DMS 273 (cell line): Measurements from ENCODE around the gene DNM2.
"Not testable (repeated sequence)": the region's sequence is repeated elsewhere in the genome, so short reads cannot be mapped to it uniquely, and the experiment has no call there.

Source experiments
- DNase-seq: peaks from one replicate; lab custom pipeline; 2025; ENCODE audit not compliant: unreplicated experiment; lab: John Stamatoyannopoulos, UW

DNM2 gene

DNA sequence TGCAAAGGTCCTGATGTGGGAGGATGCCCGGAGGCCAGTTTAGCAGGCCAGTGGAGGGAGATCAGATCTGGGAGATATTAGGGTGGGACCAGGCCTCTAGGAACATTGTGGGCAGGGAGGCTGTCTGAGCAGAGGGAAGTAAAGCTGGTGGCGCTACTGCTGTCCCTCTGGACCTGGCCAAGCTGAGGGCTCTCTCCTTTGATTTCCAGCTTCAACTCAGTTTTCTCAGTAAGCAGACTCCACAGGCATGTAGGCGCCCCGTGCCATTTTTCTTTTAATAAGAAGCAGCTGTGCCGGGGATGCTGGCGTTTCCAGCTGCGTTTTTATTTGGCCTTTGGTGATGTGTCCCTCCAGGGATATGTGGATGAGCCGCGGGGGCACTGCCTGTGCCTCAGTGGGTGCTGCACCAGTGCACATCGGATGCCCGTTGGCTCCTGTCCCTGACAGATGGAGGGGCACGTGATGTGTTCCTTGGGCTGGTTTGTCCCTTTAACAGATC, 6.7 kb downstream of the DNM2 start:
- no peak for DNase-seq

DNA sequence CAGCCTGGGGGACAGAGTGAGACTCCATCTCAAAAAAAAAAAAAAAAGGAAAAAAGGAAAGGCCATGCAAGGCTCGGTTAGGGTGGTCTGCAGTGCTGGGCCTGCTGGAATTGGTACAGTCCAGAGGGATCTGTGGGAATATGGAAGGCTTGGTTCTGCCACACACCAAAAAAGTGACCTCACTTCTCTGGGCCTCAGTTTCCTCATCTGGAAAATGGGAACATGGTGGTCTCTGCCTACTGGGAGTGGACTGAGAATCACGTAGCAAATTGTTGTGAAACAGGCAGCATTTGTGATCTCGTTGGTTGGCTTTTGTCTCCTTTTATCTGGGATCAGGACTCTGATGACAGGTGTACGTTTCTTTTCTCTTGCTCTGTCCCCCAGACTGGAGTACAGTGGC, 7.5 kb downstream of the DNM2 start:
- no peak for DNase-seq

DNA sequence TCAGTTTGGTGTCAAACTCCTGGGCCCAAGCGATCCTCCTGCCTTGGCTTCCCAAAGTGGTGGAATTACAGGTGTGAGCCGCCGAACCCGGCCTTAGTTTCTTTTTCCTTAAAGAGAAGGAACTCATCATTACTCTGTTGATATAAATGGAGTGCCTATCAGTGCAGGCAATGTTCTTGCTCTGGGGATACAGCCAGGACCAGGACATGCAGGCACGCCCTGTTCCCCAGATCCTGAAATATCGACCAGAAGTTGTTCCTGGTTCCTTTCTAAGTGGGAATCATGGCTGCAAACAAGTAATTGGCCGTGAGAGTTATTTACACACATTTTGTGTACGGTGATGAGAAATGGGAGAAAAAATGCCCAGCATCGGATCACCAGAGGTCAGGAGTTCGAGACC, 8.4 kb downstream of the DNM2 start:
- no peak for DNase-seq

DNA sequence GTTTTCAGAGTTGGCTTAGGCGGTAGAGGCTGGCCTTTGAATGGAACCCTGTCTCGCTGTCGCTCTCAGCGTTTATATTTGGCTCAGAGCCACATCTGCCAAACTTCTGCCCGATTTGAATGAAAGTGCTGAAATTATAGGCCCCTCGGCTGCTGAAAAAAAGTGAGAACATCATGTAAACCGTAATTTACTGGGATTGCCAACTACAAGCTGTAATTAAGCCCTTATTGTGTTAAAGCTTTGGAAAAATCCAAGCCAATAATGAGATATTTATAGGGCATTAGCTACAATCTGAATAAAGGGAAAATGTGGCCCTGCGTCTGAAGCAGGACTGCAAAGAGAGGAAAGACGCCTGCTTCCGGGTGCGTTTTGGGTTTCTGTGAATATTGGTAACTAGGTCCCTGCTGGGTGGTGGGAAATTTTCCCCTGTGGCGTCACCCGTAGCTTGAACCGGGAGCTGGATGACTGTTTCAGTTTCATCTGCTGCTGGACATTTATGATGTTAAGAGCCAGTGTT, 9.9 kb downstream of the DNM2 start:
- DNase-seq: no peak

DNA sequence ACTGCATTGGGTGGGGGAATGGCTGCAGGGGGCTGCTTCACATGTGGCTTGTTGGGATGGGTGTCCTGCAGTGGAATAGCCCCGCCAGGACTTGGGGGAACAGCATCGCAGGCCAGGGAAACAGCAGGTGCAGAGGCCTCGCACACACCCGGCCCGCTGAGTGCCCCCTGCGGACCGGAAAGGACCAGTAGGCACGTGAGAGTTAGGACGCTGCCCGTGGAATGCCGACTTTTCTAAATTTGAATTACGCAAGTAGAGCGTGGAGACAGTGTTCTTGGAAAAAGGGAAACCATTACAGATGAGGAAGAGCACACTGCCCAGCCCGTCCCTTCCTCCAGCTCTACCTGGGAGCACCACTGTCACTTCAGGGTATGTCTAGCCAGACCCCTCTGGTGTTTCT, 11.5 kb downstream of the DNM2 start:
- DNase-seq: no peak

DNA sequence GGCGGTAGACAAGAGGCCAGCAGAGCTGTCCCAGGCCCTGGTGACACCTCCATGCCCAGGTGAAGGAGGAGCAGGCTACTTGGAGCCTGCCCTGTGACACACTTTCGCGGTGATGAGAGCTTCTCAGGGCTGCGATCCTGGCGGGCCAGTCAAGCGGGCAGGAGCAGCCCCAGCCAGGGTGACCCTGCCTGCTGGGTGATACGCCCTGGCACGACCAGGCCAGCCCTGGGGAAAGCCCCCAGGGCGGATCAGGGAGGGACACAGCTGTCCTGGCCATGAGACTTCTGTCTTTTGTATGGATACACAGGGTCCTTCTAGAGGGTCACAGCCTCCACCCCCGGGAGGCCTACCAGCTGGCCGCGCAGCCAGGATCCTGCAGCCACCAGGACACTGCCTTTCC, 13.1 kb downstream of the DNM2 start:
- no peak for DNase-seq

DNA sequence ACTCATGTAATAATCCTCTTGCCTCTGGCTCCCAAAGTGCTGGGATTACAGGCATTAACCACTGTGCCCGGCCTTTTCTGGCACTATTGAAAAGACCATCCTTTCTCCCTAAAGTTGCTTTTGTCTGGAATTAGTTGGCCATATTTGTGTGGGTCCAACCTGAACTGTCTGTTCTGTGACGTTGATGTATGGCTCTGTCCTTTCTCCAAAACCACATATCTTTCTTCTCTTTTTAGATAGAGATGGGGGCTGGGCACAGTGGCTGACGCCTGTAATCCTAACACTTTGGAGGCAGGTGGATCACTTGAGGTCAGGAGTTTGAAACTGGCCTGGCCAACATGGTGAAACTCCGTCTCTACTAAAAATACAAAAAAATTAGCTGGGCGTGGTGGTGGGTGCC, 17.9 kb downstream of the DNM2 start:
- no peak for DNase-seq

DNA sequence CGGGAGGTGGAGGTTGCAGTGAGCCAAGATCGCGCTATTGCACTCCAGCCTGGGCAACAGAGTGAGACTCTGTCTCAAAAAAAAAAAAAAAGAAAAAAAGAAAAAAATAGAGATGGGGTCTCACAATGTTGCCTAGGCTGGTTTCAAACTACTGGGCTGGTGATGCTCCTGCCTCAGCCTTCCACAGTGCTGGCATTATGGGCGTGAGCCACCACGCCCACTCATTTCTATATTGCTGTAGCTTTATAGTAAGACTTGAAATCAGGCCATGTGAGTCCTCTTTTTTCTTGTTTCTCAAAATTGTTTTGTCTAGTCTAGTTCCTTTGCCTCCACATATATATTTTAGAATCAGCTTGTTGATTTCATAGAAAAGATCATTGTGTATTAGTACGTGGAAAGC, 18.3 kb downstream of the DNM2 start:
- DNase-seq: no peak

DNA sequence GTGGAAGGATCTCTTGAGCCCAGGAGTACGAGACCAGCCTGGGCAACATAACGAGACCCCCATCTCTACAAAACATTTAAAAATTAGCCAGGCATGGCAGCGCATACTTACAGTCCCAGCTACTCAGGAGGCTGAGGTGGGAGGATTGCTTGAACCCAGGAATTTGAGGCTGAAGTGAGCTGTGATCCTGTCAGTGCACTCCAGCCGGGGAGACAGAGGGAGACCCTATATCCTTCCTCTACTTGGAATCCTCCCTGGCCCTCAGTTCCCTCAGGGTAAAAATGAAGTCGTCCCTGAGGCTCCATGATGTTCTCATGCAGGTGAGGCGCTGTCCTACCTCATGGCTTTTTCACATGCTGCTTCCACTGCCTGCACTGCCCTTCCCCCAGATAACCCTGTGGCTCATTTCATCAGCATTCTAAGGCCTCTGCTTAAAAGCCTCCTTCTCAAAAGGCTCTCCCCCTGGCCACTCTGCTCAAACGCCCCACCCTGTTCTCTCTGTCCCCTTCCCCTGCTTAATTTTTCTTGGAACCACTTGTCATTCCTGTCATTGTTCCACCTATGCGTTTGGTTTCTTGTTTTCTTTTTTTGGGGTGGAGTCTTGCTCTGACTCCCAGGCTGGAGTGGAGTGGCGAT, 19.2 kb downstream of the DNM2 start:
- no peak for DNase-seq

DNA sequence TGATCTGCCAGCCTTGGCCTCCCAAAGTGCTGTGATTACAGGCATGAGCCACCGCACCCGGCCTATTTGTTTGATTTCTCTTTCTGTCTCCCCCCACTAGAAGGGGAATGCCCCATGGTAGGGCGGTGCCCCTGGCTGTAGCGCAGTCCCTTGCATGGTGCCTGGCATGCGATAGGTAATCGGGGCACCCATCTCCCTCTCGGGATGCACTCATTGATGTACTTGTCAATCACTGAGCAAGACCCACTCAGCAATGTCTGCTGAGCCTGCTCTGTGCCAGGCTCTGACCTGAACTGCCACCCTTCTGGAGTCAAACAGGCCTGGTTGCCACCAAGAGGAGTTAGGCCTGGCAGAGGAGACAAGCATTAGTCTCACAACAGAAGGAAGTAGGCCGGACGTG, 19.8 kb downstream of the DNM2 start:
- DNase-seq: no peak

DNA sequence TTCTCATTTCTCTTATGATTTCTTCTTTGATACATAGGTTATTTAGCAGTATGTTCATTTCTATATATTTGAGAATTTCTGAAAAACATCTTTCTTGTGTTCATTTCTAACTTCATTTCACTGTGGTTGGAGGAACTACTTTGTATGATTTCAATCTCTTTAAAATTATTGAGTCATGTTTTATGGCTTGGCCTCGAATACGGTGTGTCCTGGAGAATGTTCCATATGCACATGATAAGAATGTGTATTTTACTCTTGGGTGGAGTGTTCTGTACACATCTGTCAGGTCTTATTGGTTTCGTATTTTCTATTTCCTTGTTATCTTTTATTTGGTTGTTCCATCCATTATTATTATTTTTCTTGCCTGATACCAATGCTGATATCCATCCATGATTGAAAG, 22.9 kb downstream of the DNM2 start:
- no peak for DNase-seq

DNA sequence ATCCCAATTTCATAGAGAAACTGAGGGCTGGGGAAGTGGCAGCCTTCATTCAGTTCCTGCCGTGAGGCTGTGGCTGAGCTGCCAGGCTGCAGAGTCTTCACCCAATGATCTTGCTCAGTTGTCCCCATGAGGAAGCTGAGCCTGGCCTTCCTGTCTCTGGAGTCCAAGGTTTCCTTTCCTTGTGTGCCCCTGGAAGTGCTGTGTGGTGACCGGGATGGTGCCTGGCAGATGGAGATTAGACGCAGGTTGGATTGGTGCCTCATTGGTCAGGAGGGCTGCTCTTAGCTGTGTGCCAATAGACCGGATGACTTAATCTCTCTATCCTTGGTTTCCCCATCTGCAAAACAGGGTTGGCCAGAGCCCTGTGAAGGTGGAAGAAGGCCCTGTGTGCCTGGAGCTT, 24.6 kb downstream of the DNM2 start:
- no peak for DNase-seq

DNA sequence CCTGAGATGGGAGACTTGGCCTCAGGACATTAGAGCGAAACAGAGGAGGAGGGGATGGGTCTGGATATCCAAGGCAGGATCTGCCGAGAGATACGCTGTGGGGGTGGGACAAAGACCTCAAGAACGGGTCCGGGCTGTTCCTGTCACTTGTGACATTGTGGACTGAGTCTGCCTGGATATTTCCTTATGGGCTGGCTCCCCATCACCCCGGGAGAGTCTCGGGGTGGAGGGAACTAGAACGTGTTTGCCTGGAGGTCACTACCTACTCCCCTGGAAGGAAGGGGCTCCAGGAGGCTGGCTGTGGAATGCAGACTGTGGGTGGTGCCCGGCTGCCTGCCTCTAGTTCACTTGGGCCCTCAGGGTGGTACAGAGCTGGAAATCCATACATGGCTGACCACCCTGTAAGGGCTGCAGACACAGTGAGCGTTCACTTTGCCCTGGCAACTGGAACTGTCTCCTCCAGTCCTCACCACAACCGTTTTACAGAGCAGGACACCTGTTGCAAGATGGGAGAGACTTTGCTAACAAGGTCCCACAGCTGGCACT, 26.4 kb downstream of the DNM2 start:
- DNase-seq: no peak

DNA sequence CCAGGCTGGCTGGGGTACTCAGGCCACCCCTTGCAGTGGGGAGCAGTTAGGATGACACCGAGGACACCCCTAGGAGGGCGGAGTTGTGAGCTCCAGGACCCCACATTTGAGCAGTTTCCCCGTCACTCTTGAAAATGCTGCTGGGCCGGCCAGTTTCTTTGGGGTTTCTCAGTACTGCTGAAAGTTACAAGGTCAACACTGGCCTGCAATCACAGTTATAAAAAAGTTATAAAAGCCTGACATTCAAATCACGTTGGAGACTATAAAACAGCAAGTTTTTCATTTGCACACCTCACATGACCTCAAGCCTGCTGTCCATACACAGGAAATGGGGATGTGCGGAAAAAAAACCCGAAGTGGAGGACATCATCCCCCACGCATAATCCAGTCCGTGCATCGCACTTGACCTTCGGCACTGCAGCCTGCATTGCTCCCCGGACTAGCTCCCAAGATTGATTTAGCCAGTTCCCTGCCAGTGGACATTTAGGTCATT, 27.0 kb downstream of the DNM2 start:
- DNase-seq: no peak

DNA sequence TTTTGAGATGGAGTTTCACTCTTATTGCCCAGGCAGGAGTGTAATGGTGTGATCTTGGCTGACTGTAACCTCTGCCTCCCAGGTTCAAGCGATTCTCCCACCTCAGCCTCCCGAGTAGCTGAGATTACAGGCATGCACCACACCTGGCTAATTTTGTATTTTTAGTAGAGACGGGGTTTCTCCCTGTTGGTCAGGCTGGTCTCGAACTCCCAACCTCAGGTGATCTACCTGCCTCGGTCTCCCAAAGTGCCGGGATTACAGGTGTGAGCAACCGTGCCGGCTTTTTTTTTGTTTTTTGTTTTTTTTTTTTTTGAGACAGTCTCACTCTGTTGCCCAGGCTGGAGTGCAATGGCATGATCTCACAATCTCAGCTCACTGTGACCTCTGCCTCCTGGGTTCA, 28.6 kb downstream of the DNM2 start:
- not testable (repeated sequence) for DNase-seq

DNA sequence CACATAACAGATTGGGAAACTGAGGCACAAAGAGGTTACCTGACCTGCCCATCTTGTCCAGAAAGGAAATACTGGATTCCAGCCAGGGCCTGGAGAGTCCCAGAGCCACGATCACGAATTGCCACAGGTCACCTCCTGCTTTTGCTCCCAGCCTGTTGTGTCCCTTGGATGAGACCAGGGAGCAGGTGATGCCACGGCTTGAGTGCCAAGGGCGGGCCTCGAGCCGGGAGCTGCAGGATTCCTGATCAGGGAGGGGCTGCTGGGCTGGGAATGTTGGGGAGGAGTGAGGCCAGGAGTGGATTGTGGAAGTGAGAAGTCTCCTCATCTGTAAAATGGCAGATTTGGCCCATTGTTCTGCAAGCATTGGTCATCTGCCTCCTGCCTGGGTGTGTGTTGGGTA, 29.4 kb downstream of the DNM2 start:
- DNase-seq: peak; percentile 38

DNA sequence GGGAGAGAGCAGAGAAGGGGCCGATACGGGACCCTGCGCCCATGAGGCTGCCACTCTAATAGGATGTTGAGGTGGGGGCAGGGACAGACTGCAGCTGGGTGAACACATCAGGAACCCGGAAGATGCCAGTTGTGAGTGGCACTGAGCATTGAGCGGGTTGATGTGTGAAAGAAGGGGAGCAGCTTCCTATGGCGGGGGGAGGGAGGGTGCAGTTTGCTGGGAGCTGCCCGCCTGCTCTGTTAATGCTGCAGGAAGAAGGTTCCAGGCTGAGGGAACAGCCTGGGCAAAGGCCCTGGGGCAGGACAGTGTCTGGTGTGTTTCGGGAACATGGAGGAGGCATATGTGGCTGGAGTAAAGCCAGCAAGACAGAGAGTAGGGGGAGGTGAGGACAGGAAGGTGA, 29.8 kb downstream of the DNM2 start:
- no peak for DNase-seq

DNA sequence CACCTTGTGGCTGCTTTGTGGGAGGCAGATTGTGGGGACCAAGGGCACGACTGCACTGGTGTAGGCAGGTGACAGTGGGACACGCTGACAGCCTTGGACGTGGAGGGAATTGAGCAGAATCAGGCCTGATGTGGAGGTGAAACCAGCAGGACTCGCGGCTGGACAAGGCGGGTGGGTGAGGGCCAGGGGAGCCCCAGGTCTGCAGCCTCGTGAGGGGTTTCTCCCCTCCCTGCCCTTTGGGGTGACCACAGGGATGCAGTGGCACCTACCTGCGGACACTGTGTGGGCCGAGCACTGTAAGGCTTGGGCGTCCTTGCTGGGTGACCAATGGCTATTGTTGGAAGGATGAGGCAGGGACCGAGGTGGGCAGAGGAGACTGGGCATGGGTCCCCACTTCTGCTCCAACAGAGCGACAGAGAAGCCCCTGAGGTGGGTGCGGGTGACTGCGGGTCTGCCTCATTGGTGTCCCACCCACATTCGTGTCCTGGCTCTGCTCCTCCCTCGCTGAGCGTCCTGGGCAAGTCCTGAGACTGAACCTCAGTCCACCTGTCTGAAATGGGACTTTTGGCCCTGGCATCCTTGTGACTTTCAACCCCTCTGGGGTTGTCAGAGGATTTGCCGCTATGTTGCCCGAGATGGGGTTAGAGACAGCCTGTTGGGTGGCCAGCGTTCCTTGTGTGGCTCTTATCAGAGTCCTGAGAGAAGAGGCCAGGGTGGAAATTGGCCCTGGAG, 30.5 kb downstream of the DNM2 start:
- no peak for DNase-seq

DNA sequence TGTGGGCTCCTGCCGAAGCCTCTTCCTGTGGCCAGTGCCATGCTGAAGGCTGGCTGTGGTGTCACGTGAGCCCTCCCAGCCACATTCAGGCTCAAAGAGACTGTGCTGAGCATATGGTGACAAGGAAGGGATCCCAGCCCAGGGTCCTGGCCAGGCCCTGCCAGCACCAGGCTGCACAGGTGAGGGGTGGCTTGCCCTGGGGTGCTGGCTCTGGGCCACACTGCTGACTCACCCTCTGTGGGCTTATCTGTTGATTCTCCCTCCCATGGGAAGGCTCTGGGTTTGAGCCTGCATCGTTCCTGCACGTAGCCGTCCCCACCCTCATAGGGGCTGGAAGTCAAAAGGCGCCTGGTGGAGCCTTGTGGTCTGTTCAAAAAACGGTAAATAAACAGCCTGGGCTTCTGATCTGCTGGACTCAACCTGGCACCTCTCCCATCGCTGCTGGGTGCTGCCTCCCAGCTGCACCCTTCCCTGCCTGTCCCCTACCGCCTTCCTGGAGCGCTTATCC, 31.1 kb downstream of the DNM2 start:
- peak; percentile 90 for DNase-seq

DNA sequence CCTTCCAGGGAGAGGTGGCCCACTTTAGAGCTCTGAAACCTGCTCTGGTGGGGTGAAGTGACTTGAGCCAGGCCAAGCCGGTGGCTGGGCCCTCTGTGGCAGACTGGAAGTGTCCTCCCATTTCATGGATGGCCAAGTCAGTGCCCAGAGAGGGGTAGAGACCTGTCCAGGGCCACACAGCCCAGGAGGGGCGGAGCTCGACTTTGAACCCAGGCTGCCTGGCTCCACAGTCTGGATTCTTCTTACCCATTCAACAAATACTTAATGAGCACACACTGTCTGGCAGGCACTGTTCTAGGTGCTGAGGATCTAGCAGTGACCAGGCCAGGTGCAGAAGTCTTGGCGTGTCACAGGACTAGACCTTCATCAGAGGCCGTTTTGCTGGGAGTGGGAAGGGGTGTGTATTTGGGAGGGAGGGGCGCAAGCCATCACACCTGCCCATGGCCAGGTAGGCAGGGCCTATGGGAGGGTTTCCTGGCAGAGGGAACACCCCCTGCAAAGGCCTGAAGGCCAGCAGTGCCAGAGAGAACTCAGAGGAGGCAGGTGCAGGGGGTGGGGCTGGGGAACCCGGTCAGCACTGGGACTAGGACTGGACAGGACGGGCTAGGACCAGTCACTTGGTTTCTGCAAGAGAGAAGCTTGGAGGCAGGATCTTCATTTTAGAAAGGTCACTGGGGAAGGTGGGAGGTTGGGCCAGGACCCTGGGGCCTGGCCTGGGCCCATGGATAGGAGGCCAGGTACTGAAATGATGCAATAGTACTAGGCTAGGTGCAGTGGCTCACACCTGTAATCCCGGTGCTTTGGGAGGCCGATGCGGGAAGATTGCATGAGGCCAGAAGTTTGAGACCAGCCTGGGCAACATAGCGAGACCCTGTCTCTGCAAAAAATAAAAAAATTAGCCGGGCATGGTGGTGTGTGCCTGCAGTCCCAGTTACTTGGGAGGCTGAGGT, 31.8 kb downstream of the DNM2 start:
- DNase-seq: no peak
